Endothelial cell of umbilical vein (primary cell): ENCODE data around the gene VIPR2.

ENCODE experiments used
- CTCF ChIP-seq, 2 donors: IDR thresholded peaks; 1 replicate in 1 of 2; 2 replicates in 1 of 2; pipeline ENCODE4 v1.5.1; 2011; ENCODE audit warnings: low read length in 2 of 2, mild to moderate bottlenecking in 2 of 2, moderate library complexity in 2 of 2, control low read depth in 1 of 2, inconsistent platforms in 1 of 2, low read depth in 1 of 2; ENCODE audit not compliant: insufficient read depth in 1 of 2; ENCODE audit errors: extremely low read depth in 1 of 2
- EZH2 ChIP-seq: IDR thresholded peaks from 2 replicates; pipeline ENCODE4 v1.6.1; 2012; ENCODE audit warnings: borderline replicate concordance, low read depth, mild to moderate bottlenecking, moderate library complexity, low read length, inconsistent platforms; ENCODE audit not compliant: severe bottlenecking
- GATA2 ChIP-seq: IDR thresholded peaks from 2 replicates; pipeline ENCODE4 v1.7.0; 2011; ENCODE audit warnings: low read depth, mild to moderate bottlenecking, moderate library complexity, mixed read lengths, low read length; ENCODE audit not compliant: insufficient read length, insufficient read depth
- JUN ChIP-seq: IDR thresholded peaks from 2 replicates; pipeline ENCODE4 v1.6.1; 2011; ENCODE audit warnings: borderline replicate concordance, low read depth; ENCODE audit not compliant: insufficient read length, insufficient read depth
- MAX ChIP-seq: IDR thresholded peaks from 2 replicates; pipeline ENCODE4 v1.6.1; 2011; ENCODE audit not compliant: insufficient read depth, insufficient read length
- MYC ChIP-seq: IDR thresholded peaks from one replicate; pipeline ENCODE4 v1.6.1; 2011; ENCODE audit warnings: mild to moderate bottlenecking, low read depth, low read length
- POLR2A ChIP-seq: IDR thresholded peaks from 2 replicates; pipeline ENCODE4 v1.6.1; 2012; ENCODE audit warnings: low read depth, mild to moderate bottlenecking, control low read depth, low read length
- POLR2AphosphoS5 ChIP-seq: IDR thresholded peaks from 2 replicates; pipeline ENCODE4 v1.6.1; 2012; ENCODE audit warnings: low read depth, mild to moderate bottlenecking, control low read depth, low read length, moderate library complexity; ENCODE audit not compliant: insufficient read depth

- TF ChIP-seq CTCF (IDR thresholded peaks at IDR 0.05; ENCODE audit: extremely low read depth in 1 of 2, insufficient read depth in 1 of 2, low read depth in 1 of 2, low read length in 2 of 2): no peak
- TF ChIP-seq JUN: no peak
- TF ChIP-seq POLR2AphosphoS5: no peak
- no peak for TF ChIP-seq EZH2
- no peak for TF ChIP-seq POLR2A
- TF ChIP-seq GATA2: no peak
- no peak for TF ChIP-seq MAX
- no peak for TF ChIP-seq MYC
Measured at GRCh38 chr7:159068893-159069448, 75.7 kb downstream of the VIPR2 start.
